SK-N-MC (cell line): ENCODE data around the gene LDLRAP1.
"Not testable (repeated sequence)": the region's sequence is repeated elsewhere in the genome, so short reads cannot be mapped to it uniquely, and the experiment has no call there.

Experiments
- DNase-seq: peaks from one replicate; pipeline ENCODE4 v3.0.0-alpha.2; 2011; ENCODE audit warnings: low read depth, low spot score
- H3K27ac ChIP-seq: fragments of 200-600 bp; sonication (generic); 2 replicates; pipeline ENCODE4 v1.5.1; 2016; ENCODE audit warnings: mixed run types
- H3K36me3 ChIP-seq: fragments of 200-600 bp; sonication (generic); 2 replicates; pipeline ENCODE4 v1.6.1; 2017; ENCODE audit warnings: antibody characterized with exemption, low read length, mixed read lengths; ENCODE audit not compliant: insufficient read depth
- H3K4me3 ChIP-seq: fragments of 200-600 bp; sonication (generic); 2 replicates; pipeline ENCODE4 v1.5.1; 2016
- H3K9ac ChIP-seq: fragments of 200-600 bp; sonication (generic); 2 replicates; pipeline ENCODE4 v1.8.0; 2017; ENCODE audit warnings: mixed run types, mixed read lengths; ENCODE audit not compliant: insufficient read length
- H3K9me3 ChIP-seq: fragments of 200-600 bp; sonication (generic); 2 replicates; pipeline ENCODE4 v1.6.1; 2017; ENCODE audit warnings: low read depth, mild to moderate bottlenecking, antibody characterized with exemption, low read length, moderate library complexity, mixed read lengths
- EZH2 ChIP-seq: fragments of 200-600 bp; sonication (generic); IDR thresholded peaks from one replicate; pipeline ENCODE4 v1.6.1; 2017; ENCODE audit warnings: antibody characterized with exemption
- FOXP2 ChIP-seq: optimal IDR thresholded peaks from 2 replicates; pipeline ENCODE3; 2011; ENCODE audit warnings: mild to moderate bottlenecking, moderate library complexity; ENCODE audit not compliant: insufficient read depth; ENCODE audit errors: extremely low read length, control extremely low read depth
- POLR2AphosphoS5 ChIP-seq: IDR thresholded peaks from 2 replicates; pipeline ENCODE4 v1.6.1; 2012; ENCODE audit warnings: mild to moderate bottlenecking, low read depth, low read length, borderline replicate concordance

The LDLRAP1 gene

DNA sequence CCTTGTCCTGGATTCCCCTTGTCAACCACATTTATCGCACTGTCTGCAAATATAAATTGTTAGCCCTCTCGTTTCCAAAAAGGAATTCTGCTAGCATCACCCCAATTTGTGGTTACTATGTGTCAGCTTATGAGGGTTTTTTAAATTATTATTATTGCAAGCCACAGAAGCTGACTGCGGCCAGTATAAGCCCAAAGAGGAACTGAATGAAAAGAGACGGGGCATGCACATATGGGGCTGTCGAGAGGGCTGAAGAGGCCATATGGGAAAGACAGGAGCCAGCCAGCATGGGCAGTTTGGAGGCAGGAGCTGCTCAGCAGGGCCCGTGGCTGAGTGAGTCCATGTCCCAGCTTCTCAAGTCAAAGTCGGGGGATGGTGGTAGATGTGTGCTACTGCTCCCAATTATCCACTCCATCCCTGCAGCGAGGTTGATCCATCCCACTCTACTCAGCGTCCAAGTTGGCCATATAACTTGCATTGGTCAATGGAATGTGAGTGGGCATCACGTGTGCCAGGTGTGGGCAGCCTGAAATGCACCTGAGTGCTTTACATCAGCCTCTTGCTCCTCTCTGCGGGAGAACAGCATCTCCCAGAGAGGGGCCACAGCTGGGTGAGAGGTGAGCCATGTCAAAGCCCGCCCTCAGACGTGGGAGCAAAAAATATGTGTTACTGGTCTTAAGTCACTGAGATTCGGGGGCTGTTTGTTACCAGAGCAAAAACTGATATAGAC is 37.6 kb upstream of the LDLRAP1 start:
- Histone ChIP-seq H3K9ac (no peak overlapping the region), H3K9me3 (no peaks in the 10 kb centered on the region), H3K4me3 (no peak overlapping the region), H3K36me3 (no peaks in the 10 kb centered on the region), H3K27ac (no peak overlapping the region)
- no peak for DNase-seq
- TF ChIP-seq POLR2AphosphoS5 (no peak), FOXP2 (no peak), EZH2 (no peak)

- not testable (repeated sequence) for H3K27ac ChIP-seq, H3K4me3 ChIP-seq, H3K36me3 ChIP-seq, H3K9me3 ChIP-seq, DNase-seq, H3K9ac ChIP-seq
Measured at GRCh38 chr1:25506566-25507463, 36.6 kb upstream of the LDLRAP1 start.

DNA sequence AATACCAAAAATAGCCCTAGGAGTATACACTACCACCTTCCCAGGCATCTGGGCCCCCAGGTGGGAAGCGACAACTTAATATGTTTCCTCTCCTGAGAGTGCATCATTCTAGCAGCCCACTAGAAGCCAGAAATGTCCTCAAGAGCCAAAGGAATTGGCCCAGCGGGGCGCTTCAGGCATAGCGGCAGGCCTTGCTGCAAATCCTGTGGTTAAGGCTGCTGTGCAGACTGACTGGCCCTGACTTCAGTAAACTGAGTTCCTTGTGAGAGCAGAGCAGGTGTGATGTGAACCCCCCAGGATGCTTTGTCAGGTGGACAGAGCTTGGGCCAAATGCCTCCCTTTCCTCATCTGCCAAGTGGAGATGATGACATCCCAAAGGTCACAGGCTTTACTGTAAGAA is 29.7 kb upstream of the LDLRAP1 start:
- no peaks in the 10 kb centered on the region for H3K36me3 ChIP-seq

GRCh38 chr1:25515033-25515432 is 28.4 kb upstream of the LDLRAP1 start:
- no peak for DNase-seq
- Histone ChIP-seq H3K9me3 (no peaks in the 10 kb centered on the region), H3K36me3 (no peaks in the 10 kb centered on the region), H3K4me3 (no peak overlapping the region), H3K27ac (no peak overlapping the region), H3K9ac (no peak overlapping the region)
- TF ChIP-seq POLR2AphosphoS5 (no peak), FOXP2 (no peak), EZH2 (no peak)

More for the DNA sequence above, 29.7 kb upstream of the LDLRAP1 start:
- DNase-seq, result no peak
- Histone ChIP-seq H3K9me3 (no peaks in the 10 kb centered on the region), H3K27ac (no peak overlapping the region), H3K9ac (no peak overlapping the region), H3K4me3 (no peak overlapping the region)
- TF ChIP-seq FOXP2, result no peak
- TF ChIP-seq EZH2, result no peak
- TF ChIP-seq POLR2AphosphoS5, result no peak

- no peak overlapping the region for H3K9ac ChIP-seq
- no peak overlapping the region for H3K4me3 ChIP-seq
- no peak for DNase-seq
- H3K27ac ChIP-seq, result no peak overlapping the region
- H3K9me3 ChIP-seq, result no peaks in the 10 kb centered on the region
- TF ChIP-seq FOXP2, result no peak
- TF ChIP-seq POLR2AphosphoS5, result no peak
- TF ChIP-seq EZH2, result no peak
- no peaks in the 10 kb centered on the region for H3K36me3 ChIP-seq
Measured at GRCh38 chr1:25516686-25517085, 26.7 kb upstream of the LDLRAP1 start.

DNA sequence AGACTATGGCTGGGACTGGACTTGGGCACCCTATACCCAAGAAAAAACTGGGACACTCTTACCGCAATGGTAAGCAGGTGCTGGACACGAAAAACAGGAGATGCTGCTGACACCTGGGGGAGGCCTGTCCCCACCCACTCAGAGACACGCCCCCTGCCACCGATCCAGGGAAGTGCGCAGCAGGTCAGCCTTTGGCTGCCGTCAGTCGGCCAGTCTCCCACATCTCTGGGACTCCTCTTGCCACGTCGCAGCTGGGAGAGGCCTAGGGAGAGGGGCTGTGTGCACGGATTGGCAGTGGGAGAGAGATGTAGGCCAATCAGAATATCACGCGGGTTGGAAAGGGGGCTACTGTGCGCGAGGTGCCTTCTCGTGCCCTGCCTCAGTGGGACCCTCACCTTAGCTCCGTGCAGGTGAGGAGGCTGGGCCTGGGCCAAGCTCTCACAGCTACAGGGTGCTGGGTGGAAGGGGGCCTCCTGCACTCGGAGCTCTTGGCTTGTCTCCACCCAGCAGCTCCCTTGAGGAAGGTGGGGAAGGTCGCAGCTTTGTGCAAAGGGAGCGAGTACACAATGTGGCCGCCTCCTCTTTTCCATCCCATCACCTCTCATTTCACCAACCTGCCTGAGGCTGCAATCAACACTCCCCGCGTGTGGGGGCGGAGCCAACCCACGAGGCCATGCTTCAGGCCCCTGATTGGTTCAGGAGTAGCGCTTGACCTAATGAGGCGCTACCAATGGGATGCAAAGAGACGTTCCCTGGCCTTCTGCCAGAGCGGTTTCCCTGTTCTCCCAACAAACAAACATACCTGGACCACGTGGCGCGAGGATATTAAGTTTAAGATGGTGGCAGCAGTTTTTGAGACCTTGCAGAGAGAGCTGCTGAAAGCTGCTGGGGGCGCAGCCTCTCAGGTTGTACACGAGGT is 25.7 kb upstream of the LDLRAP1 start:
- no peak overlapping the region for H3K9ac ChIP-seq
- no peak overlapping the region for H3K4me3 ChIP-seq
- no peaks in the 10 kb centered on the region for H3K36me3 ChIP-seq
- TF ChIP-seq FOXP2 (no peak), EZH2 (no peak), POLR2AphosphoS5 (no peak)
- H3K27ac ChIP-seq, result no peak overlapping the region
- H3K9me3 ChIP-seq, result no peaks in the 10 kb centered on the region
- DNase-seq, result no peak

- Histone ChIP-seq H3K4me3 (no peak overlapping the region), H3K9me3 (no peaks in the 10 kb centered on the region), H3K27ac (no peak overlapping the region), H3K9ac (no peak overlapping the region), H3K36me3 (no peaks in the 10 kb centered on the region)
- TF ChIP-seq POLR2AphosphoS5, result no peak
- TF ChIP-seq FOXP2, result no peak
- no peak for TF ChIP-seq EZH2
- DNase-seq, result no peak
Measured at GRCh38 chr1:25519624-25520023, 23.8 kb upstream of the LDLRAP1 start.
